Measurements from ENCODE around the gene ABHD12. TPM values are rescaled to one million over a fixed set of nuclear protein-coding genes. Genes with fewer than 3 reads are reported as not detected.

ABHD12 gene
- total and polyA plus RNA-seq, 2 donors (not counting 1 experiment from before 2014, with no cell fraction given) = 79.1 to 84.6 TPM

DNA sequence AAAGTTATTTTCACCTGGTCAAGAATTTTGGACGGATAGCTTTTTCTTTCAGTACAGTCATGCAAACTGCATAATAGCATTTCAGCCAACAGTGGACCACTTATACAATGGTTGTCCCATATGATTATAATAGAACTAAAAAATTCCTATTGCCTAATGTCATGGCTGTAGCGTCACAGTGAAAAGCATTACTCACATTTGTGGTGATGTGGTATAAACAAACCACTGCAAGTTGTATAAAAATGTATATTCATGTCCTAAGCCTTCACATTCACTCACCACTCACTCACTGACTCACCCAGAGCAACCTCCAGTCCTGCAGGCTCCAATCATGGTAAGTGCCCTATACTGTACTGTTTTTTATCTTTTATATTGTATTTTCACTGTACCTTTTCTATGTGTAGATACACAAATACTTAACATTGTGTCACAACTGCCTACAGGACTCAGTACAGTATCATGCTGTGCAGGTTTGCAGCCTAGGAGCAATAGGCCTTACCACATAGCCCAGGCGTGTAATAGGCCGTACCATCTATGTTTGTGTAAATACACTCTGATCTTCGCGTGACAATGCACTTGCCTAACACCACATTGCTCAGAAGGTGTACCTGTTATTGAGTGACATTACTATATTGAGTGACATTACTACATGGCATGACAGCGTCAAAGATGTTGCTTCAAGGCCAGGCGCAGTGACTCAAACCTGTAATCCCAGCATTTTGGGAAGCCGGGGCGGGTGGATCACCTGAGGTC, 17.9 kb downstream of the ABHD12 start:
- H3K36me3 ChIP-seq (ENCODE audit: control insufficient read depth, insufficient read depth, low read length) = no peaks in the 10 kb centered on the region
- peak overlapping the region; percentile 33 for H3K4me2 ChIP-seq (ENCODE audit: extremely low read depth, insufficient read depth, low read length)
- H4K20me1 ChIP-seq (ENCODE audit: control insufficient read depth, extremely low read depth, insufficient read depth, low read length) = no peaks in the 10 kb centered on the region
- no peaks in the 10 kb centered on the region for H3K27me3 ChIP-seq (ENCODE audit: control insufficient read depth, insufficient read depth, low read length)
- peaks cover 3% of the 10 kb centered on the region for H3K4me1 ChIP-seq (ENCODE audit: control insufficient read depth, extremely low read depth, insufficient read depth, low read length)
- H3K79me2 ChIP-seq (ENCODE audit: control insufficient read depth, insufficient read depth, low read length) = peaks cover 59% of the 10 kb centered on the region
- peak; percentile 98 for DNase-seq (ENCODE audit: low read depth in 2 of 2)
- H3K27ac ChIP-seq (ENCODE audit: insufficient read depth, low read length) = peak overlapping the region; percentile 73
- no peak overlapping the region for H3K9ac ChIP-seq (ENCODE audit: insufficient read depth, low read length)
- no peak overlapping the region for H2AFZ ChIP-seq (ENCODE audit: low read length)
- TF ChIP-seq, protein P1, sequence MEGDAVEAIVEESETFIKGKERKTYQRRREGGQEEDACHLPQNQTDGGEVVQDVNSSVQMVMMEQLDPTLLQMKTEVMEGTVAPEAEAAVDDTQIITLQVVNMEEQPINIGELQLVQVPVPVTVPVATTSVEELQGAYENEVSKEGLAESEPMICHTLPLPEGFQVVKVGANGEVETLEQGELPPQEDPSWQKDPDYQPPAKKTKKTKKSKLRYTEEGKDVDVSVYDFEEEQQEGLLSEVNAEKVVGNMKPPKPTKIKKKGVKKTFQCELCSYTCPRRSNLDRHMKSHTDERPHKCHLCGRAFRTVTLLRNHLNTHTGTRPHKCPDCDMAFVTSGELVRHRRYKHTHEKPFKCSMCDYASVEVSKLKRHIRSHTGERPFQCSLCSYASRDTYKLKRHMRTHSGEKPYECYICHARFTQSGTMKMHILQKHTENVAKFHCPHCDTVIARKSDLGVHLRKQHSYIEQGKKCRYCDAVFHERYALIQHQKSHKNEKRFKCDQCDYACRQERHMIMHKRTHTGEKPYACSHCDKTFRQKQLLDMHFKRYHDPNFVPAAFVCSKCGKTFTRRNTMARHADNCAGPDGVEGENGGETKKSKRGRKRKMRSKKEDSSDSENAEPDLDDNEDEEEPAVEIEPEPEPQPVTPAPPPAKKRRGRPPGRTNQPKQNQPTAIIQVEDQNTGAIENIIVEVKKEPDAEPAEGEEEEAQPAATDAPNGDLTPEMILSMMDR (conservative IDR thresholded peaks at IDR 0.05 in 1 of 2, IDR thresholded peaks at IDR 0.05 in 1 of 2; ENCODE audit: low read depth in 1 of 2, low read length in 2 of 2) = no peak
- TF ChIP-seq EZH2 (IDR thresholded peaks at IDR 0.05; ENCODE audit: low read length, missing control alignments) = no peak
- H3K4me3 ChIP-seq (replicated peaks in 1 of 4; ENCODE audit: control extremely low read depth in 1 of 4, insufficient read depth in 1 of 4, low read depth in 3 of 4, low read length in 4 of 4) = no peak overlapping the region
- no peaks in the 10 kb centered on the region for H3K9me3 ChIP-seq (ENCODE audit: control insufficient read depth, insufficient read depth, low read depth, low read length)

DNA sequence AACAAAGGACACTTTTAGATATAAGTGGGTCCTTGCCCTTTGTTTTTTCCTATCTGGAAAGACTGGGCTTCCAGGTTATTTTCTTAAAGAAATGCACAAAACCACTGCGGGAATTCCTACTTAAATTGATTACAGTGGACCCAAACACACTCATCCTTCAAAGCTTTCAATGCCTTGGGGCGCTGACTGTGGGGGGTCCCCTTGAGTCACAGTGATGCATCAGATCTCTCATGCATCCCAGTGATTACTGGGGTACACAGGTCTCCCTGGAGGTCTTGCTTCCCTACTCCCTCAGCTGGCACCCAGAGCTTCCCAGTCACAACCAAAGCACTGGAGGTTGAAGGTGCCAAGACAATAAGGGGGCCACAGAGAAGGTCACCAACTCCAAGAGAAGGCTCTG, 20.7 kb downstream of the ABHD12 start:
- no peak overlapping the region for H3K4me2 ChIP-seq (ENCODE audit: extremely low read depth, insufficient read depth, low read length)
- no peak overlapping the region for H3K9ac ChIP-seq (ENCODE audit: insufficient read depth, low read length)
- H2AFZ ChIP-seq (ENCODE audit: low read length) = no peak overlapping the region
- H4K20me1 ChIP-seq (ENCODE audit: control insufficient read depth, extremely low read depth, insufficient read depth, low read length) = no peaks in the 10 kb centered on the region
- TF ChIP-seq EZH2 (IDR thresholded peaks at IDR 0.05; ENCODE audit: low read length, missing control alignments) = no peak
- no peaks in the 10 kb centered on the region for H3K27me3 ChIP-seq (ENCODE audit: control insufficient read depth, insufficient read depth, low read length)
- peaks cover 51% of the 10 kb centered on the region for H3K79me2 ChIP-seq (ENCODE audit: control insufficient read depth, insufficient read depth, low read length)
- no peaks in the 10 kb centered on the region for H3K9me3 ChIP-seq (ENCODE audit: control insufficient read depth, insufficient read depth, low read depth, low read length)
- no peak for DNase-seq (ENCODE audit: low read depth in 2 of 2)
- H3K4me3 ChIP-seq (replicated peaks in 1 of 4; ENCODE audit: control extremely low read depth in 1 of 4, insufficient read depth in 1 of 4, low read depth in 3 of 4, low read length in 4 of 4) = no peak overlapping the region
- no peaks in the 10 kb centered on the region for H3K36me3 ChIP-seq (ENCODE audit: control insufficient read depth, insufficient read depth, low read length)
- peaks cover 3% of the 10 kb centered on the region for H3K4me1 ChIP-seq (ENCODE audit: control insufficient read depth, extremely low read depth, insufficient read depth, low read length)
- H3K27ac ChIP-seq (ENCODE audit: insufficient read depth, low read length) = no peak overlapping the region

DNA sequence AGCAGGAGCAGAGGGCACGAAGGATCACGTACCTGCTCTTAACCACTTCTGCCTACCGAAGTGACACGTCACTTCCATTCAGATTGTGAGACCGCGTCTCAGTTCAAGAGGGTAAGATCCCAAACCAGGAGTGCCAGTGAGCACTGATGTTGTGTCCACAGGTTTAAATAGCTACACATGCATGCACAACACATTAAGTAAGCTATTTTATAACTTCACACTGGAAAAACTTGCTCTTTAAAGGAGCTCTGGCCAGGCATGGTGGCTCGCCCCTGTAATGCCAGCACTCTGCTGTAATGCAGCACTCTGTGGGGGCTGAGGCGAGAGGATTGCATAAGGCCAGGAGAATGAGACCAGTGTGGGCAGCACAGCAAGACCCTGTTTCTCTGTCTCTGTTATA, 21.1 kb downstream of the ABHD12 start:
- Histone ChIP-seq H3K27ac (ENCODE audit: insufficient read depth, low read length) (no peak overlapping the region), H3K4me3 (replicated peaks in 1 of 4; ENCODE audit: control extremely low read depth in 1 of 4, insufficient read depth in 1 of 4, low read depth in 3 of 4, low read length in 4 of 4) (no peak overlapping the region), H3K79me2 (ENCODE audit: control insufficient read depth, insufficient read depth, low read length) (peaks cover 51% of the 10 kb centered on the region), H3K36me3 (ENCODE audit: control insufficient read depth, insufficient read depth, low read length) (no peaks in the 10 kb centered on the region), H4K20me1 (ENCODE audit: control insufficient read depth, extremely low read depth, insufficient read depth, low read length) (no peaks in the 10 kb centered on the region), H3K9ac (ENCODE audit: insufficient read depth, low read length) (no peak overlapping the region), H3K9me3 (ENCODE audit: control insufficient read depth, insufficient read depth, low read depth, low read length) (no peaks in the 10 kb centered on the region), H3K4me2 (ENCODE audit: extremely low read depth, insufficient read depth, low read length) (no peak overlapping the region), H3K27me3 (ENCODE audit: control insufficient read depth, insufficient read depth, low read length) (no peaks in the 10 kb centered on the region), H3K4me1 (ENCODE audit: control insufficient read depth, extremely low read depth, insufficient read depth, low read length) (peaks cover 3% of the 10 kb centered on the region), H2AFZ (ENCODE audit: low read length) (no peak overlapping the region)
- DNase-seq (ENCODE audit: low read depth in 2 of 2) = peak in 1 of 2 donors; percentile 32
- no peak for TF ChIP-seq EZH2 (IDR thresholded peaks at IDR 0.05; ENCODE audit: low read length, missing control alignments)
- TF ChIP-seq, protein P1 (conservative IDR thresholded peaks at IDR 0.05 in 1 of 2, IDR thresholded peaks at IDR 0.05 in 1 of 2; ENCODE audit: low read depth in 1 of 2, low read length in 2 of 2) = no peak
